Lung (tissue), 12 donors: ENCODE data around the gene PACRG. TPM values are rescaled to one million over a fixed set of nuclear protein-coding genes. Genes with fewer than 3 reads are reported as not detected.

ENCODE experiments used
- ATAC-seq: fragments of 200-7000 bp; cut with Tn5 transposase; one replicate; pipeline ENCODE4 v1.9.1; 2020; ENCODE audit warnings: moderate number of reproducible peaks; ENCODE audit not compliant: insufficient read depth, low FRiP score
- DNase-seq, 3 donors: peaks; one replicate each; pipeline ENCODE4 v3.0.0-alpha.2; 2013 to 2017
- H3K27ac ChIP-seq, 2 donors: one replicate each; pipeline ENCODE4 v1.5.1; 2013; ENCODE audit warnings: mild to moderate bottlenecking in 2 of 2, moderate library complexity in 2 of 2, control low read depth in 1 of 2, inconsistent platforms in 1 of 2, low read depth in 1 of 2, low read length in 1 of 2
- H3K27me3 ChIP-seq, 3 donors: one replicate each; pipeline ENCODE4 v1.5.1; 2013; ENCODE audit warnings: low read length in 2 of 3; ENCODE audit not compliant: control insufficient read depth in 3 of 3, insufficient read depth in 3 of 3
- H3K36me3 ChIP-seq, 4 donors: one replicate each; pipeline ENCODE4 v1.5.1; 2013; ENCODE audit warnings: low read length in 4 of 4, mild to moderate bottlenecking in 1 of 4, moderate library complexity in 1 of 4; ENCODE audit not compliant: control insufficient read depth in 4 of 4, insufficient read depth in 4 of 4
- H3K4me1 ChIP-seq, 5 donors: one replicate each; pipeline ENCODE4 v1.5.1; 2013; ENCODE audit warnings: low read length in 5 of 5, mild to moderate bottlenecking in 2 of 5, moderate library complexity in 1 of 5; ENCODE audit not compliant: control insufficient read depth in 5 of 5, insufficient read depth in 5 of 5
- H3K4me3 ChIP-seq: one replicate; pipeline ENCODE4 v1.5.1; 2013; ENCODE audit warnings: mild to moderate bottlenecking, control low read depth, moderate library complexity
- H3K9ac ChIP-seq, 2 donors: one replicate each; pipeline ENCODE4 v1.5.1; 2013; ENCODE audit warnings: low read length in 2 of 2, control low read depth in 1 of 2; ENCODE audit not compliant: insufficient read depth in 1 of 2
- H3K9me3 ChIP-seq, 4 donors: one replicate each; pipeline ENCODE4 v1.5.1; 2013; ENCODE audit warnings: low read length in 3 of 4, mild to moderate bottlenecking in 1 of 4, moderate library complexity in 1 of 4; ENCODE audit not compliant: control insufficient read depth in 4 of 4, insufficient read depth in 3 of 4
- CTCF ChIP-seq: IDR thresholded peaks from 2 replicates; pipeline ENCODE4 v1.5.1; 2012; ENCODE audit warnings: mild to moderate bottlenecking; ENCODE audit errors: control extremely low read depth, extremely low read depth
- WGBS, 2 donors: extraction: QIAGEN DNeasy Blood & Tissue Kit; methylation state at CpG; one replicate each; pipeline ENCODE4 v1.1.7; 2013; 5-methylcytosine and 5-hydroxymethylcytosine counted together
- polyA plus RNA-seq, 2 donors: library from polyadenylated mRNA; stranded (reverse); fragments of 200-250 nt; gene quantifications; one replicate each; pipeline ENCODE4 v1.2.1, GENCODE V29; 2013
- total RNA-seq, 2 donors: library from RNA; depleted of rRNA in 1 of 2; stranded (reverse); fragments of >200 nt in 1 of 2; gene quantifications; one replicate each; pipeline ENCODE4 v1.2.1, GENCODE V29; 2014 to 2021
- donor health status: control.
- donor health status: control.
- donor health status: Bipolar disorder and iron deficiency.
- donor health status: healthy.
- donor health status: DM: yes; HTN: yes; CAD: no.

Gene PACRG
- total and polyA plus RNA-seq, 4 donors = 3.8 to 26.6 (median 7.4) TPM

- 37 to 66% methylated on average over 4 of the region's 4 CpGs for WGBS, 2 donors
- H3K4me1 ChIP-seq = no peaks in the 10 kb centered on the region
- no peaks in the 10 kb centered on the region for H3K9me3 ChIP-seq
- no peaks in the 10 kb centered on the region for H3K36me3 ChIP-seq
- no peaks in the 10 kb centered on the region for H3K27me3 ChIP-seq
- no peak for TF ChIP-seq CTCF
- H3K4me3 ChIP-seq = no peak overlapping the region
- no peak for DNase-seq
- ATAC-seq = no peak
- H3K9ac ChIP-seq = no peak overlapping the region
- no peak overlapping the region for H3K27ac ChIP-seq
Measured at GRCh38 chr6:163250116-163250515, 522.3 kb downstream of the PACRG start.

- no peak overlapping the region for H3K4me3 ChIP-seq
- no peaks in the 10 kb centered on the region for H3K9me3 ChIP-seq
- no peaks in the 10 kb centered on the region for H3K27me3 ChIP-seq
- DNase-seq = no peak
- no peaks in the 10 kb centered on the region for H3K36me3 ChIP-seq
- WGBS, 2 donors = 60 to 75% methylated on average over 27 of the region's 27 CpGs
- no peak overlapping the region for H3K27ac ChIP-seq
- no peaks in the 10 kb centered on the region for H3K4me1 ChIP-seq
- no peak for ATAC-seq
- no peak overlapping the region for H3K9ac ChIP-seq
- no peak for TF ChIP-seq CTCF
Measured at GRCh38 chr6:163252061-163252591, 524.4 kb downstream of the PACRG start.

GRCh38 chr6:163253556-163254213, 525.9 kb downstream of the PACRG start:
- Histone ChIP-seq H3K27ac (no peak overlapping the region), H3K36me3 (no peaks in the 10 kb centered on the region), H3K9me3 (no peaks in the 10 kb centered on the region), H3K9ac (no peak overlapping the region), H3K4me1 (no peaks in the 10 kb centered on the region), H3K27me3 (no peaks in the 10 kb centered on the region), H3K4me3 (no peak overlapping the region)
- no peak for TF ChIP-seq CTCF
- ATAC-seq = no peak
- WGBS, 2 donors = 80 to 88% methylated on average over 9 of the region's 9 CpGs
- DNase-seq = no peak
